ENCODE results near the gene TMEM131.
"Not testable (repeated sequence)": the region's sequence is repeated elsewhere in the genome, so short reads cannot be mapped to it uniquely, and the experiment has no call there.

Gene TMEM131

DNA sequence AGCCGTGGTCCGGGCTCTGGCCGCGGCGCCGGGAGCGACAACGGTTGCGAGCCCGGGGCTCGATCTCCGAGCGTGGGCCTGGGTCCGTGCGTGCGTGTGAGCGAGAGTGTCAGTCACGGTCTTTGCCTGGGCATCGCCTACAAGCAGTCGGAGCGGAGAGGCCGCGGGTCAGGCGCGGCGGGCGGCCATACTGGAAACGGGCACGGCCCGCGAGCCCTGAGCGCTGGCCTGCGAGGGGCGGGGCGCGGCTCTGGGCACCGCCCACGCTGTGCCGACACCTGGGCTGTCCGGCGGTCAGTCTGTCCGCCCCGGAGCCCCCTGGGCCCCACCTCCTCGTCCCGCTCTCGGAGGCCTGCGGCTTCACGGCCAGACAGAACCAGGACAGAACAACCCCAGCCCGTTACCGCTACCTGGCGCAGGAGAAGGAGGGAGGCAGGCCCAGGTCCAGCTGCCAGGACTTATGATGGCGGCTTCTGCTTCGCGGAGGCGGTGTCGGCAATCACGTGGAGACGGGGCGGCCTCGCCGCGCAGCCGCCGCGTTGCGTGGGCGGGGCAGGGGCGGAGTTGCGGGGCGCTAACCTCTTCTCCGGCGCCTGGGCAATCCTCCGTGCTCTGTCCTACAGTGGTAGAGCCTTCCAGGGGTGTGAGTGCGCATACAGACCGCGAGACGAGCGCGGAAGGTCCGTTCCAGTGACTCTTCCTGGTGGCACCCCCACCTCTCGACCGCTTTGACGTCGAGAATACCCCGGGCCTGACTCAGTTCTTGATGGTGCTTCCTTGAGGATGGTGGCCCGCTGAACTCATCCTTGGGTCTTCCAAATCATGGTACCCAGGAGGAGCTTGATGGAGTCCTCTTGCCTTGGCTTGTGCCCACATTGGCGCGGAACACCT is at the start of gene TMEM131:
TSS of gene TMEM131 (minus strand) at position 215 of the 891 bp plus-strand sequence. CDS start 286 bp downstream, outside the sequence.
- DNase-seq, result peak; percentile 87 to 93

DNA sequence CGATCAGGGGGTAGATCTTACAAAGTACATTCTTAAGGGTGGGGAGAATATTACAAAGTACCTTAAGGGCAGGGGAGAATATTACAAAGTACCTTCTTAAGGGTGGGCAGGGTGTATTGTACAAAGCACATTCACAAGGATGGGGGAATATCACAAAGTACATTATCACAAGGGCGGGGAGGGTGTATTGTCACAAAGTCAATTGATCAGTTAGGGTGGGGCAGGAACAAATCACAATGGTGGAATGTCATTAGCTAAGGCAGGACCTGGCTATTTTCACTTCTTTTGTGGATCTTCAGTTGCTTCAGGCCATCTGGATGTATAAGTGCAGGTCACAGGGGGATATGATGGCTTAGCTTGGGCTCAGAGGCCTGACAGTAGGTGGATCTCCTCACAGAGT is 49.0 kb upstream of the TMEM131 start:
- DNase-seq, result not testable (repeated sequence)

GRCh38 chr2:98043101-98043500 is 47.4 kb upstream of the TMEM131 start:
- DNase-seq, result no peak

GRCh38 chr2:98040331-98040939 is 44.7 kb upstream of the TMEM131 start:
- no peak for DNase-seq

DNA sequence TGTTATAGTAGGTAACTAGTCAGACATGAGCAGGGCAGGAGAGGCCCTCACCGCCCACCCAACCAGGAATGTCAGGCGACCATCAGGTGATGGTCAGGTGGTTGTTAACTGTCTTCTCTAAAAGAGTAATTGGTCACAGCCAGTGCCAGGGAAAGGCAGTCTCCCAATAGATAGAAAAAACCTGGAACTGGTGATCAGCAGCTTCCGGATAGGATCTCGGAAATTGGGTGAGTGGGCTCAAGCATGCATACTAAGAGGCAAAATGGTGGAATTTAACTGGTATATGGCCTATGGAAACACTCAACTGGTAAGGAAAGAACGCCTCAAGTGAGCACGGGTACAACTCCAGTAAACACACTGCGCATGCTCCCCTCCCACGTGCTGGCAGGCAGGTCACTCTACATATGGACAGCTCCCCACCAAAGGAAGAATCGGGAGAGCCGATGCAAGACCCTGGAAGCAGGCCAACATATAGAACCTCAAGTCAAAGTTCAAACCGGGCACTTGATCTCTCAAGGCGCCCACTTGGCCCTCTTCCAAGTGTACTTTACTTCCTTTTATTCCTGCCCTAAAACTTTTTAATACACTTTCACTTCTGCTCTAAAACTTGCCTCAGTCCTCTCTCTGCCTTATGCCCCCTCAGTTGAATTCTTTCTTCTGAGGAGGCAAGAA is 43.5 kb upstream of the TMEM131 start:
- DNase-seq, result no peak

DNA sequence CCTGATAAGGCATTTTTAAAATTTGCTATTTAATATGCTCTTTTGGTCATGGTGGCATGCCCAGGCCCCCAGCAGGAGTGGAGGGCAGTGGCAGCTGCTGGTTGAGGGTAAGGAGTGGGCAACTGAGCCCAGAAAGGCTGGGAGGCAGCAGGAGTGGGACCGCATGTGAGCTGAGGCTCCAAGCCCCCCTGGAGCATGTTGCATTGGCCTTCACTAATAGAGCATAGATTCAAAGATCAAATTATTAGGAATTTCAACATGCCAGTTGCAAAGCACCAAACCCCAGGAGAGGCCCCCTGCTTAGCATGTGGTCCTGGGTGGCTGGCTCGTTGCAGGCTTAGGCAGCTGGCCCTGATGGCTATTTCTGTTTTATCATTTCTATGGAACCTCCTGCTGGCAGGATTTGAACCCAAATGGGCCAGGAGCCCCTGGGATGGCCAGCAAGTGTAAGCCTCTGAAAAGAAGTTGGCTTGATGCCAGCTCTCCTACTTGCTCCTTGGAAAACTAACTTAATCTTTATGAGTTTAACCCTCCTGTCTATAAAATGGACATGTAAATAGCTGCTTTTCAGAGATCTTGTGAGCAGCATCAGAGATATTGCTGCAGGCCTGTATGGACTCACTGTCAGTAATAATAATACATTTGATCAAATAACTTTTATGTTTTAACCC is 42.1 kb upstream of the TMEM131 start:
- DNase-seq, result no peak

- no peak for DNase-seq
These were observed 41.5 kb upstream of the TMEM131 start for GRCh38 chr2:98037206-98037605.

- DNase-seq, result no peak
These were observed 40.7 kb upstream of the TMEM131 start for GRCh38 chr2:98036349-98037000.

GRCh38 chr2:98034745-98035144 is 39.0 kb upstream of the TMEM131 start:
- DNase-seq, result no peak

DNA sequence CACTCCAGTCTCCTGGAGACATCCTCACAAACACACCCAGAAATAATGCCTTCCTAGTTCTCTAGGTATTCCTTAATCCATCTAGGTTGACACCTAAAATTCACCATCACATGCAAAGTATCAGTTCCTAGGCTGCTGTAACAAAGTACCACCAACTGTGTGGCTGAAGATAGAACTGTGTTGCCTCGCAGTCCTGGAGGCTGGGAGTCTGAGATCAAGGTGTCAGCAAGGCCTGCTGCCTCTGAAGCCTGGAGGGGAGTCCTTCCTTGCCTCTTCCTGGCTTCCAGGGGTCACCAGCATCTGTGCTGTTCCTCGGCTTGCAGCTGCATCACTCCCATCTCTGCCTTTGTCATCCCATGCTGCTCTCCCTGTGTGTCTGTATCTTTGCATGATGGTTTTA is 36.3 kb upstream of the TMEM131 start:
- DNase-seq, result no peak

- no peak for DNase-seq
These were observed 34.0 kb upstream of the TMEM131 start for GRCh38 chr2:98029718-98030222.

GRCh38 chr2:98028931-98029717 is 33.4 kb upstream of the TMEM131 start:
- DNase-seq, result no peak

DNA sequence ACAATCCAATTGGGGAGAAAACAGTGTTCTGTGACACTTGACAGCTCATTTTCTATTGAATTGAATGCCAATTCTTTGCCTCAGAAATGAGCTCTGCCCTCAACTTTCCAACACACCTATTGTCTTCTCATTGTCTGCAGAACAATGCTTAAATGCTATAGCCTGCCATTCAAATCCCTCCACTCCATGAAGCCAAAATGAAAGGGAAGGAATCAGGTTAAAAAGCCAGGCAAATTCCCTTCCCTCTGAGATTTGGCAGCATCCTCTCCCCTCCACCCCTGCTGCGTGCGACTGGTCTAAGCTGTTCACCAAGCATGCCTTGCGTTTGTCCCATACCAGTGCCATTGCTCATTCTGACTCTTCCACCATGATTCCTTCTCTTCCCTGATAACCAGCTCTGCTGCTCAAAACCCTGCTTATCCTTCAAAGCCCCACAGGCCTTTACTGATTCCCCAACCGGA is 32.4 kb upstream of the TMEM131 start:
- no peak for DNase-seq

DNA sequence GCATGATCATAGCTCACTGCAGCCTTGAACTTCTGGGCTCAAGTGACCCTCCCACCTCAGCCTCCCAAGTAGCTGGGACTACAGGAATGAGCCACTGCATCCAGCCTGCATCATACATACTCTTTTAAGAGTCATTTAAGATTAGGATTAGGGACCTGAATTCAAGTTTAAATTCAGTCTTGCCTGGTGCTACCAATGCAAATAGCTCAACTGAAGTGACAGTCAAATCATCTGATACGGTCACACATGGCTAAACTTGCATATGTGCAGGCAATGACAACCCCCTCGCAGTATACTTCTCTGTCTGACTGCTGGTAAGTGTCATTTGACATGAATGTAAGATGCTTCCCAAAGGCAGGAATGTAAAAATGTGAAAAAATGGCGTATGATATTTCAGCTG is 31.8 kb upstream of the TMEM131 start:
- DNase-seq, result no peak

- DNase-seq, result no peak
These were observed 31.3 kb upstream of the TMEM131 start for GRCh38 chr2:98026927-98027522.

DNA sequence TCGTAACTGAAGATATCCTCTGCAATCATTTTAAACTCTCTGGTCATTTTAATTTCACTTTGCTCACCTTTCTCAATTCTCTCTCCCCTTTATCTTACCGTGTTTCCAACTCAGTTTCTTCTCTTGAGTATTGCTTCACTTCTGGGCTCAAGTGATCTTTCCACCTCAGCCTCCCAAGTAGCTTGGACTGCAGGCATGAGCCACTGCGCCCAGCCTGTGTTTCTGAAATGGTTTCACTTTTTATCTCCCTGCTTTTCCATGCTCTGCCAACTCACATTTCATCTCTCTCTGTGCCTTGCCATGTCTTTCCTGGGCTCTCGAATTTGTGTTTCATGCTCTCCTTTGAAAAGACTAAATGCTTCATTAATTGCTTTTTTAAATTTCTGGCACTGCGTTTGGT is 30.5 kb upstream of the TMEM131 start:
- no peak for DNase-seq

DNA sequence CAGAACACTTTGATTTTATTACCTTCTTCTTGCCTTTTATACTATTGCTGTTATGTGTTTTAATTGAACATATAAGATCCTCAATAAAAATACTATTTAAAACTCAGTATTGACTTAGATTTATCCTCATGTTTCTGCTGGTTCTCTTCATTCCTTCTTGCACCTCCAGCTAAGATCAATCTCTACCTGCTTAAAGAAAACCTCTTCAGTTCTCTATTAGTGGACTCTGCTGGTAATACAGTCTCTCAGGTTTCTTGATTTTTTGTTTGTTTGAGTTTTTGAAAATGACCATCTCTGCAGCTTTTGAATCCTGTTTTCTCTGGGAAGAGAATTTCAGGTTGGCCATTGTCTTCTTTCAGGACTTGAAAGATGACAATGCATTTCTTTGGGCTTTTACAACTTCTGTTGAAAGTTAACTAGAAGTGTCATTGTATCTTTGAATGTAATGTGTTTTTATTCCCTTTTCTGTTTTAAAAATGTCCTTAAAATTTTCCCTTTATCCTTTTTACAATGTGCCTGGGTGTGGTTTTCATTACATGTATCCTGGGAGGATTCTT is 29.8 kb upstream of the TMEM131 start:
- no peak for DNase-seq

DNA sequence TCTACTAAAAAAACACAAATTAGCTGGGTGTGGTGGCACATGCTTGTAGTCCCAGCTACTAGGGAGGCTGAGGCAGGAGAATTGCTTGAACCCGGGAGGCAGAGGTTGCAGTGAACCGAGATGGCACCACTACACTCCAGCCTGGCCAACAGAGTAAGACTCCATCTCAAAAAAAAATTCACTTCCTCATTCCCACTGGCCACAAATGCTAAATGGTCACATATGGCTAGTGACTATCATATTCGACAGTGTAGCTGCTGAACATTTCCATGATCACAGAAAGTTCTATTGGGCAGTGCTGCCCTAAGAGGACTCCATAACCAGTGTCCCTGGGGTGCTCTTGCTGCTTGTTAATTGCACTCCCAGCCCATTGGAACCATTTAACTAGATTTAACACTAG is 26.3 kb upstream of the TMEM131 start:
- not testable (repeated sequence) for DNase-seq

- no peak for DNase-seq
These were observed 25.4 kb upstream of the TMEM131 start for GRCh38 chr2:98020992-98021713.

- DNase-seq, result no peak
These were observed 24.8 kb upstream of the TMEM131 start for GRCh38 chr2:98020516-98020915.

Data from NCI-H2081 (cell line).